HUDEP-2 (cell line): Measurements from ENCODE around the gene ANK3.

Experiments
- DNase-seq, 76 experiments: peaks; one replicate each; lab custom pipeline; 2025; ENCODE audit not compliant: unreplicated experiment in 76 of 76; lab: John Stamatoyannopoulos, UW

ANK3 gene

DNA sequence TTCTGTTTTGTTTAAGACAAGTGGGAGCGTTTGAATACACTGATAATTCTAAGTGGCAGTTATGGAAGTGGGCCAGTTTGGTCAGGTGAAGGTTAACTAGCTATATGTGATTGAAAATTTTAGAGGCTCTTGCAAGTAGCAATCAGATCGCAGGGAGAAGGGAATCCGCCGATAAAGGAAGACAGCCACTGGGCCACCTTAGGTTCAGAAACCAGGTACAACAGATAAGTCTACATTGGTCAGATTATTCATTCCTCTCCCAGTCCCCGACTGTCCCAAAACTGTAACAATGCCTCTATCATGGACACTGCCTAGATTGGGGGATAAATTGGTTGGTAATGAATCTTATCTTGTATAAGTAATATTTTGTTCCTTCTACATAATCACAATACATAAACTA lies 8.9 kb downstream of the ANK3 start:
- no peak for DNase-seq

DNA sequence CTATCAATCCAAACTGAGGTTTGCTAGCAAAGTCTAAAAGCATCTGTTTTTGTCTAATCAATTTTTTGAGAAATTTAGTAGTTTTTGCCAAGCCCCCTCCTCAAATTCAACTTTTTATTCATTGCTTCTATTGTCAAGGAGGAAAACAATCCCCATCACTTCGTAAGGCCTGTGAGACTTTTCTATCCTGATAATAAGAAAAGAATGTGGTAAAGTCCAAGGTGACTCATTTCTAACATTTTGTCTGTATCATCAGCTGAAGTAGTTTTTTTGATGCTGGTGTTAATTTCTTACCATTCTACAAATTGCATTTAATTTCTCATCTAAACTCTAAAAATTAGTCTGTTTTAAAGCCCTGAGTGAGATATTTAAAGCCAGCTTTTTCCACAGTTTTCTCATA lies 11.7 kb downstream of the ANK3 start:
- DNase-seq, result no peak

DNA sequence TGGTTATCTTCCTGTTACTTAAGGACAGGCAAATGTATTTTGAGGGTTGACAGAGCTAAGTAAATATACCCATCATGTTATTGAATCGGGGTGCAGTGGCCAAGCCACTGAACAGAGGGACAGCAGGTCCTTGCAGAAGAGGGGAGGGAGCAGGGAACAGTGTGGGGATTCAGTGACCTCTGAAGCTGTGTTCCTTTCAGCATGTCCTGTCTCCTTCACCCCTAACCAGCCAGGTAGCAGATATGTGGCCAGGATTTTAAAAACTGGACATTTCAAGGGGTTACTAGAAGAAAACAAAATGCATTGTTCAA lies 12.7 kb downstream of the ANK3 start:
- no peak for DNase-seq

DNA sequence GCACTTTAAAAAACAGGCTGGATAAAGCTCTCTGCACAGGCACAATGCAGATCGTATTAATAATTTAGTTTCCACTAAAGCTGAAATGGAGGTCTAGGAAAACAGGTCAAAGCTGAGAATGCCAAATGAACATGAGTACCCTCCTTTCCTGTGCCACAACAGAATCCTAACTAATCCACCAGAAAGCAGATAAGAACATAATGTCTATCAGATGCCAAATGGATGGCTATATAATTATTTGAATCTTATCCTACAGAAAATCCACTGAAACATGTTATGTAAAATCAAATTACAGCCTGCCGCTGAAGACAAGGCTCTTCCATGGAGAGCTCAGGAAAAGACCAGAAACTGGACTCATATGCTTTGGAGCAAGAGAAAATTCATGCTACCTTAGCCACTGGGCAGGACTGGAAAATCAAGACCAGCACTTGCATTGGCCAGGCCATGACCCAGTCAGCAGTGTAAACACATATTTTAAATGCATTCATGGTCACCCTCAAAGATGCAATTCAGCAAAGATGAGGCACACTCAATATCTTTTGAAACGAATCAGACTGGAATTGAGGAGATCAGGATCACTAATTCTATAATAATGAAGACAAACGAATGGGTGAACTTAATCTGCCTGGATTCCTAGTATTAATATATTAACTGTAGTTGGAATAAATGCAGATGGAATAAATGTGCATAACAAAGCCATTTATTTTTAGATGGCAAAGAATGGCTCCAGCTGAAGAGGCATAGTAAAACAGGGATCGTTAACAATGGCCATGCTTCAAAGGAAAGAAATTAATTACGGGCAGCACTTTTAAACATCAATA lies 13.2 kb downstream of the ANK3 start:
- DNase-seq, result no peak

GRCh38 chr10:60375293-60376004 lies 14.2 kb downstream of the ANK3 start:
- no peak for DNase-seq

DNA sequence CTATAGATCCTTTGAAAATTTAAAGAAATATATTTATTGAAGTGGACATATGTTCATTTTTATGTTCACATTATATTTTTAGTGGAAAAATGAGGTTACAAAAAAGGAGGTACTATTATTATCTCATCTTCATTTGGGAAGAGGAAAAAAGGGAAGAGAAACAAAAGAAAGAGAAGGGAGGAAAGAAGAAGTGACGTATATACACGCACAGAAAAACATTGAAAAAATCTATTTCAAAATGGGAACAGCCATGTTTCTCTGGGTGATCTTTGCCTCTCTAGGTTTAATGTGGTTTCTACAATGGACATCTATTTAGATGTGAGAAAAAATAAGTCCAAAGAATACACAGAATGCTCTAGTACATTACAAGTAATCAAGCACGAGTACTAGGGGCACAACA lies 14.8 kb downstream of the ANK3 start:
- no peak for DNase-seq

DNA sequence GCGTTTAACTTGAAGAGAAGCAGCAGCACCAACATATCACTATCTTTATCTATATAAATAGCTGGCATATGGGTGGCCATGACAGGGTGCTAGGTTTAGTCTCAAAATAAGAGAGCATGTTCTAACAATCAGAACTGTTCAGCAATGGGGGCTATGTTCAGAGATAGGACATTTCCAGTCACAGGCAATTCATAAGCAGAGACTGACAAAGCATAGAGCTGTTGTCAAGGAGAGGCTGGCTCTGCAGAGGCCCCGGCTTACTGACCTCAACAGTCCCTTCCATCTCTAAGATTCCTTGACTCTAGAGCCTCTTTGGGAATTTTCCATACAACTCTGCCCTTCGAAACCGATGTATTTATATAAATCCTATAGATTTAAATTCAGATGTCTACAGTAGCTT lies 17.2 kb downstream of the ANK3 start:
- DNase-seq, result no peak

DNA sequence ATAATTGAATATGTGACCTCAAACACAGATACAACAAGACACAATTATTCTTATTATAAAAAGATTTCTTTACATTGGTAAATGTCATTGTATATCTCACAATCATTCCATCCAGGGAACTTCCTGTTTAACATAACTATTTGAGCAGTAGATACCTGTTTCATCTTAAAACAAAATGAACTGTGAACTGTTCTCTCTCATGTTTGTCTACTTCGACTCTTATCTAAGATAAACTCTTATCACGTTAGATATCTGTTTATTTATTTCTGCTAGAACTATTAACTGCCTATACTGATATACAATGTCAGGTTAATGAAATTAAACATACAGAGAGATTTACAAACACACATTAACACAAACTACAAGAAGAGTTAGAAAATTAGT lies 20.1 kb downstream of the ANK3 start:
- DNase-seq, result no peak

- DNase-seq, result no peak
Observed at GRCh38 chr10:60368875-60369546, 20.7 kb downstream of the ANK3 start.

GRCh38 chr10:60367901-60368300 lies 21.8 kb downstream of the ANK3 start:
- no peak for DNase-seq

DNA sequence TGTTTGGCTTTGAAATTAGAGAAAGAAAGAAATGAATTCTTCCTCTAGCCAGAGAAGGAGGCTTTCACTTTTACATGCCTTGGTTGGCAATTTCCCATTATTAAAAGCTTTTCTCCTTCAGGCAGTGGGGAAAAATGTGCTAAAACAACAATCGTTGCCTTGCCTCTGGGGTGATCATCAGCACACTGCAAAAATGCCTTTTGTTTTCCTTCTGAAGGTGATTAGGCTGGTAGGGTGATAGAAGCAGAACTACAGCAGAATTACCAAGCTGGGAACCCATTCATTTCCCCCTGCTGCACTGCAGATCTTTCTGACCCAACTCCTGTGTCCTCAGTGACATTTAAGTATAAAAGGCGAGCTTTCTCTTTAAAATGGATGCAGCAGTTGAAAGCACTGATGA lies 22.2 kb downstream of the ANK3 start:
- DNase-seq, result no peak

DNA sequence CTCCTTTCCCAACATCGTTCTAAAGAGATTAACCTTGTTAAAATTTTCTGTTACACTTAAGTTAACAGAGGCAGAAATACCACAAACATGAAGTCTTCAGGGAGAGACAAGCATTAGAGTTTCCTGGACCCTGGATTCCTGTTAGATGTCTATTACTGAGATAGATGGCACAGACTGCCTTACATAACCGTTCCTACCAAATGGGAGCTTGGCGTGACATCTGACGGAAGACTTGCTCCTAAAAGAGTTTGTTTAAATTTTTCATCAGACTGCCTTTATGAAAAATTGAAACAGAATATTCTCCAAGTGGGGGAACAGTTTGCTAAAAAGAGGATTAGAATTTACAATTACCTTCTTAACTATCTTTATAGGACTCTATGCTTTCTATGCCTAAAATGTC lies 22.7 kb downstream of the ANK3 start:
- DNase-seq, result no peak

- DNase-seq, result no peak
Observed at GRCh38 chr10:60363187-60363586, 26.5 kb downstream of the ANK3 start.

- no peak for DNase-seq
Observed at GRCh38 chr10:60362461-60362860, 27.2 kb downstream of the ANK3 start.

DNA sequence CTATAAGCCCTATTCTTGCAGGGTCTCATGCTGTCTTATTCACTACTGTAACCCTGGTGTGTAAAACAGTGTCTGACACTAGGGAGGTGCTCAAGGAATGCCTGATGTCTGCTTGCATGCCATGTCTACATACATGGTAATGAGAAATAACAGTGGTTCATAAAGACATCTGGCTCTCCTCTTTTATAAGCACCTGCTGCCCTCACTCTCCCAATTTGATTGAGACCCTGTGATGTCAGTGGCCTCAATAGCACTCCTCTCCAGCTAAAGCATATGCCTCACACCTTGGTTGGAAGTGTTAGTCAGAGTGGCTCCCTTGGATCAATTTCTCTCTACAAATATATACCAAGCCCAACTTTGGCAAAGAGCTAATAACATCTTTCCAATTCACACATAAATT lies 30.6 kb downstream of the ANK3 start:
- DNase-seq, result no peak

DNA sequence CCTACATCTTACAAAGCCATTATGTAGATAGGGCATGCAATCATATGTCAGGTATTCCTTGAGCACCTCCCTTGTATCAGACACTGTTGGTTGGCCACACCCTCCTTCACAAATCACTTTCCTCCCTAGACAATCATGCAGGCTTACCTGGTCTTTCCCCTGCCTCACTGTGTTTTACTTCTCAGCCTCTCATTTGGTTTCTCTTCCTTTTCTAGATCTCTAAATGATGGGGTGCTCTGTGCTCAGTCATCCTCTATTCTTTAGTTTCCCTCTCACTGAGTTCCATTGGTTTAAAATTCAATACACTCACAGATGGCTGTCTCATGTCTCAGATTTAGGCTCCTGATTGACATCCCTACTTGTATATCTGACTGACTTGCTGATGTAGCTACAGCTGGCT lies 31.4 kb downstream of the ANK3 start:
- DNase-seq, result no peak

- peak in 10 of 76 experiments; percentile 1 to 20 (median 10) for DNase-seq
Observed at GRCh38 chr10:60353519-60354258, 36.0 kb downstream of the ANK3 start.

GRCh38 chr10:60352105-60352504 lies 37.6 kb downstream of the ANK3 start:
- no peak for DNase-seq

- DNase-seq, result no peak
Observed at GRCh38 chr10:60351191-60351853, 38.4 kb downstream of the ANK3 start.

DNA sequence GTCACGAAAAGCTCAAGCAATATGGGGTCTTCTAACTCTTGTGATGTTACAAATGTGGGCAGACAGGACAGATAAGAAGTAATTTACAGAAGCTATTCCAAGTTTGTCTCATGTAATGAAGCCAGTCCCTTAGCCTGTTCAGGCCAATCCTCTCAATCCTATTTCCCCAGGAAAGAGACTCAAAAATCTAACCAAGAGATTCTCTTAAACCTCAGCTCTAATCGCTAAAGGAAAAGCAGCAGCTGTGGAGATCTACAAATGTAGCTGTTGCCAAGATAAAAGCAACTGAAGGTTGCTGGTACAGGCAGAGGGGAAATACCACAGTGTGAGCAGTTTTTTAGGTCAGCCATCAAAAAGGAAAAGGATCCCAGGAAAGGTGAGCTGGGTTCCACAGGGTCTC lies 39.3 kb downstream of the ANK3 start:
- no peak for DNase-seq

- DNase-seq, result no peak
Observed at GRCh38 chr10:60349426-60349825, 40.2 kb downstream of the ANK3 start.
